GM21526 (cell line): ENCODE measurements around the gene TMEM79.

Experiments
- ATAC-seq: cut with Tn5 transposase; IDR thresholded peaks from one replicate; pipeline ENCODE4 v1.9.1; 2021; ENCODE audit warnings: moderate library complexity; ENCODE audit not compliant: unreplicated experiment, low FRiP score

Gene TMEM79

DNA sequence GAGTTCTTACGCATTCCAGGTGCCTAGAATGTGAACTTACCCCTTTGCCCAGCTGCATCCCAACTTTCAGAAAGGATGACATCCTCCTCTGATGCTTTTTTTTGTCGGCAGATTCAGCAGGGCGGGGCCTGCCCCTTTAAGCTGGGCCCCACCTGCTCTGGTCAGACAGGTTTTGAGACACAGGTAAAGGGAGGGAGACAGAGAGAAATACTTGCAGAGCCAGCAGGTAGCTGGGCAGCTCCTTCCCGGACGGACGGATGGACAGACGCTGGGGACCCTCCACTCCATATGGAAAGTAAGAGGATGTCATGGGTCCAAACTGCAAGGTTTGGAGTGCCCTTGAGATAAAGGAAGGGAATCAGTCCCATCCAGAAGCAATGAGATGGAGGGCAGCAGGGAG, at the start of gene TMEM79:
Gene TMEM79, plus strand, starts transcription at position 214 of the 400 bp plus-strand sequence. CDS start 902 bp downstream, outside the sequence.
- no peak for ATAC-seq

GRCh38 chr1:156236164-156236563, 48.0 kb upstream of the TMEM79 start:
- ATAC-seq = no peak

GRCh38 chr1:156238248-156238647, 45.9 kb upstream of the TMEM79 start:
- ATAC-seq = no peak

GRCh38 chr1:156241311-156241811, 42.8 kb upstream of the TMEM79 start:
- no peak for ATAC-seq

GRCh38 chr1:156241926-156242325, 42.2 kb upstream of the TMEM79 start, which contains the start of gene BGLAP:
TSS of gene BGLAP (plus strand) at chr1:156242184. CDS start at chr1:156242232, 48 bp downstream.
- ATAC-seq = no peak

DNA sequence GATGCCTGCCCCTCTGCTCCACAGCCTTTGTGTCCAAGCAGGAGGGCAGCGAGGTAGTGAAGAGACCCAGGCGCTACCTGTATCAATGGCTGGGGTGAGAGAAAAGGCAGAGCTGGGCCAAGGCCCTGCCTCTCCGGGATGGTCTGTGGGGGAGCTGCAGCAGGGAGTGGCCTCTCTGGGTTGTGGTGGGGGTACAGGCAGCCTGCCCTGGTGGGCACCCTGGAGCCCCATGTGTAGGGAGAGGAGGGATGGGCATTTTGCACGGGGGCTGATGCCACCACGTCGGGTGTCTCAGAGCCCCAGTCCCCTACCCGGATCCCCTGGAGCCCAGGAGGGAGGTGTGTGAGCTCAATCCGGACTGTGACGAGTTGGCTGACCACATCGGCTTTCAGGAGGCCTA, 41.4 kb upstream of the TMEM79 start:
- ATAC-seq = no peak

- no peak for ATAC-seq
These were observed 40.0 kb upstream of the TMEM79 start for GRCh38 chr1:156244126-156244525.

- no peak for ATAC-seq
These were observed 39.4 kb upstream of the TMEM79 start for GRCh38 chr1:156244712-156245111.

DNA sequence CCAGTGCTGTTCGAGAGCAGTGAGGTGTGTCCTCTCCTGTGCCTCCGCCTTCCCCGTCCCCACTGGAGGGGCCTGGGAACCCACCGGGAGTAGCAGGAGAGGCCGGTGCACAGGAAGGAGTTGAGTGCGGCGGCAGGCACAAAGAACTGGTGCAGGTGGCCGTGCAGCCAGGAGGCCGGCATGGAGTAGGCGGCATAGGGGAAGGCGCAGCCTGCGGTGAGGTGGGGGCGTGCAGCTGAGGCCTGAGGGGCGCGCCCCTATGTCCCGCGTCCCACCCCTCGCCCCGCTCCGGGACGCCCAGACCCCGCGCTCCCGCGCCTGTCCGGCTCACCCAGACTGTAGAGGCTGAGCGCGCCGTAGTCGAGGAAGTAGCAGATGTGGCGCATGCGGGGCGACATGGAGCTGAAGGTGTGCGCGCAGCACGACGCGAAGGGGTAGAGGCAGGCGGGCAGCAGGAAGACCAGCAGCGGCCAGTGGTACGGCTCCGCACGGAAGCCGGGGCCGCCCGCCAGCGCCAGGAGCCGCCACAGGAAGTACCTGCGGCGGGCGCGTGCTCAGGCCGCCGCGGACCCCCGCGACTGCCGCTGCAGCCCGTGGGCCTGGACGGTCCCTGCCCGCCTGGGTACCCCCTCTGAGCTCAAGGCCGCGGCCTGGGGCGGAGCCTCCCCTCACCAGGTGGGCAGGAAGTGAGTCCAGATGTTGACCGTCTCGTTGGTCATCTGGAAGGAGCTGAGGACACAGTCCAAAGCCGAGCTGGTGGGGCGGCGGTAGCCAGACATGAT, 38.5 kb upstream of the TMEM79 start:
- no peak for ATAC-seq

- no peak for ATAC-seq
These were observed 37.8 kb upstream of the TMEM79 start for GRCh38 chr1:156246241-156246780.

DNA sequence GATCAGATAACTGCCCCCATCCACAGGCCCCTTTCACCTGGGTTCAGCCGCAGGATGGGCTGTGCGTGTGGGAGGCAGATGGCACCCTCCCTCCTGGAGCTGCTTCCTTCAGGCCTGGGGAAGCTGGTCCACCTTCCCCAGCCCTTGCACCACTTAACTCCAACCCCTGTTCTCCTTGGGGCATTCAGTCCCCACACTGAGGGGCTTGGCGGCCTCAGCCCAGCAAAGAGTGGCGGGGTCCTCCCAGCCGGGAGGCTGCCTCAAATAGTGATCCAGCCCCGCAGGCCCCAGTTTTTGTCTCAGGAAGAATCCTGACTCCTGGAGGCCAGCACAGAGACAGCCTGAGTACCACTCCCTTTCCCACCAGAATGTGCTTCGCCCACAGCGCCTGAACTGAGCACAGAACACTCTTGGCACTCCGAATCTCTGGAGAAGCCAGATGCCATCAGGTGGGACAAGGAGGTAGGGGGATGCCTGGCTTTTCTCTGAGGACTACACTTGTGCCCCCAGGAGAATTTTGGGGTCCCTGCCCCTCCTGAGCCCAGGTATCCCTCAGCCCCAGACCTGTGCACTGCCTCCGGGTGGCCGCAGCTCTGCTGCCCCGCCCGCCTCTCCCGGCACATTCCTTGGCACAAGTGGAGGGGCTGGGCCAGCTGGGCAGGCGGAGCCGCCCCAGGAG, 37.2 kb upstream of the TMEM79 start:
- ATAC-seq = no peak

DNA sequence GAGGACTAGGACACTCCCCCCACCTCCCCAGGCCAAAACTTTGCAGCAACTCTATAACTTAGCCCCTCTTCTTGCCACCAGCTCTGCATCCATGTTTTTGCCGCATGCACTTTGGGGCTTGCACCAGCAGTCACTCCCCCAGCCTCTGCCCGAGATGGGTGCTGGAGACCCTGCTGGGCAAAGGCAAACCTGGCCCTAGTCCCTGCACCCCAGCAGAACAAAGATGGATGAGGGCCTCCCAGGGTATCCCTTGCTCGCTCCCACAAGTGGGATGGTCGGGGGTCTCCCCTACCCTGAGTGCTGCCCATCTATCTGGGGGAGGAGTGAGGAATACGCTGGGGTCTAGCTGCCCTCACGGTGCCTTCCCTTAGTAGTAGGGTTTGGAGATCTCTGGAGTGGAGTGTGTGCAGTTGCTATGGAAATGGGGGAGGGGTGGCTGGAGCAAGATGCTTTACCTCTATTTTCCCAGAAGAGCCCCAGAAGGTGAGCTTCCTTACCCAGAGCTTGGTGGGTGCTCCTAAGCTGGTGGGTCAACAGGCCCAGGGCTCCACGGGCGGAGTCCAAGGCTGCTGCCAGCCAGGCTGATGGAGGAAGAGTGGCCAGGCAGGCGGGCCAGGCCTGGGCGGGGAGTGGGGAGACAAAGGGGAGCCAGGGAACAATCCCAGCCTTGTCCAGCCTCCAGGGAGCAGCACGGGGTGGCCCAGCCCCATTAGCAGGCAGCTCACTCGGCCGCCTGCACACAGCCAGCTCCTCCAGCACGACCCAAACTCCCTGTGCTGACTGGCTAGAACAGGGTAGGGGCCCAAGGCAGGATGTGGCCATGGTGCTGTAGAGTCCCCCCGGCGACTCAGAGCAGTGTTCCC, 36.4 kb upstream of the TMEM79 start, which contains the start of gene PAQR6:
Gene PAQR6, minus strand, starts transcription at position 597 of the 863 bp plus-strand sequence. CDS start 1,325 bp downstream, outside the sequence.
- ATAC-seq = no peak

- no peak for ATAC-seq
These were observed 35.8 kb upstream of the TMEM79 start for GRCh38 chr1:156248323-156248683.

DNA sequence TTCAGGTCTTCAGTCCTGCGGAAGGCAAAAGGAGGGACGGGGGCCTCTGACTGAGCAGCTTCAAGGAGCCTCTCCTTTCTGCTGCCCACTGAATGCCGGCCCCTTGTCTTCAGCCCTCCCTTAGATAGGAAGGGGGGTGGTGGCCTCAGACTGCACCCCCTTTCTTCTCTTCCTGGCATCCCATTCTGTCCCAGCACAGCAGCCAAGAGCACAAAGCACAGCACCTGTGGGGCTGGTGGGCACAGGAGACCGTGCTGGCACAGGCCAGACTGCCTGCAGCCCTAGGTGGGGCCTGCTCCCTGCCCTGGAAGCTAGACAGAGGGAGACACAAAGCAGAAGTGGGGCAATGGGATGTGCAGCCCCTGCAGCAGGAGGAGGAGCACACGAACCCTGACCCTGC, 34.5 kb upstream of the TMEM79 start:
- no peak for ATAC-seq

GRCh38 chr1:156251527-156251926, 32.6 kb upstream of the TMEM79 start:
- no peak for ATAC-seq

- ATAC-seq = no peak
These were observed 30.5 kb upstream of the TMEM79 start for GRCh38 chr1:156253634-156254033.

- no peak for ATAC-seq
These were observed 26.4 kb upstream of the TMEM79 start for GRCh38 chr1:156257711-156258110.

DNA sequence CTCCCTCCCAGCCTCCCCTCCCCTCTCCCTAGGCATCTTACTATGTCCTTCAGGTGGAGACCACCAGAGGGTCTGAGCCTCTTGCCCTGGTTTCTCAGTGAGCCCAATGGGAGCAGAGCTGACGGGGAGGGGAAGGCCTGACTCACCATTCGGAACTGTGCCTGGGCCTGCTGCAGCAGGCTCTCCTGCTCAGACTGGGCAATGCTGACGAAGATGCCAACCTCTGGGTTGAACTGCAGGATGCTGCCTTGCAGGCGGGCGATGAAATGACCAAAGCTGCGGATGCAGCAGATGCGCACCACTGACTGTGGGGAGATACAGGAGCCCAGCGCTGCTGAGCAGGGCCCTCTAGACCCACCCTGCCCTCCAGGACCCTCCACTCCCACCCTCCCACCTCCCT, 25.3 kb upstream of the TMEM79 start:
- no peak for ATAC-seq

DNA sequence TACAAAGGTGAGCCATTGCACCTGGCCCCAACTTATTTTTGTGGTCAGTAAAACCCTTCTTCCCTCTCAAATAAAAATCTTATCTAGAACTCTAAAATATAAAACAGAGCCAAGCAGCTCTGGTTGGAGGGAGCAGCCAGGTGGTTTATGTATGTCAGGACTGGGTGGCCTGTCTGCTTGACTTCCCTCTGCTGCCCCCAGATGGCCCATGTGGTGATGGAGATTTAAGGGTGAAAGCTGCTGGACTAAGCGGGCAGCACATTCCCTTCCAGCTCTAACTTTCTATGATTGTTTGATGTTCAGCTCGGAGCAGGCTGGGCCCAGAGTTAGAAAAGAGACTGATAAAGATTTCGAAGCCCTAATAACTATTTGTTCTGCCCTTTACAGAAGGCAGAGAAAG, 24.3 kb upstream of the TMEM79 start:
- no peak for ATAC-seq

- ATAC-seq = no peak
These were observed 23.2 kb upstream of the TMEM79 start for GRCh38 chr1:156260896-156261295.
